IPS-NIHi7 (cell line): Measurements from ENCODE around the gene ZNF778.
"Not testable (repeated sequence)": the region's sequence is repeated elsewhere in the genome, so short reads cannot be mapped to it uniquely, and the experiment has no call there.

Source experiments
- DNase-seq: peaks from one replicate; pipeline ENCODE4 v3.0.0; 2012; ENCODE audit warnings: mixed read lengths; ENCODE audit errors: extremely low spot score

ZNF778 gene

DNA sequence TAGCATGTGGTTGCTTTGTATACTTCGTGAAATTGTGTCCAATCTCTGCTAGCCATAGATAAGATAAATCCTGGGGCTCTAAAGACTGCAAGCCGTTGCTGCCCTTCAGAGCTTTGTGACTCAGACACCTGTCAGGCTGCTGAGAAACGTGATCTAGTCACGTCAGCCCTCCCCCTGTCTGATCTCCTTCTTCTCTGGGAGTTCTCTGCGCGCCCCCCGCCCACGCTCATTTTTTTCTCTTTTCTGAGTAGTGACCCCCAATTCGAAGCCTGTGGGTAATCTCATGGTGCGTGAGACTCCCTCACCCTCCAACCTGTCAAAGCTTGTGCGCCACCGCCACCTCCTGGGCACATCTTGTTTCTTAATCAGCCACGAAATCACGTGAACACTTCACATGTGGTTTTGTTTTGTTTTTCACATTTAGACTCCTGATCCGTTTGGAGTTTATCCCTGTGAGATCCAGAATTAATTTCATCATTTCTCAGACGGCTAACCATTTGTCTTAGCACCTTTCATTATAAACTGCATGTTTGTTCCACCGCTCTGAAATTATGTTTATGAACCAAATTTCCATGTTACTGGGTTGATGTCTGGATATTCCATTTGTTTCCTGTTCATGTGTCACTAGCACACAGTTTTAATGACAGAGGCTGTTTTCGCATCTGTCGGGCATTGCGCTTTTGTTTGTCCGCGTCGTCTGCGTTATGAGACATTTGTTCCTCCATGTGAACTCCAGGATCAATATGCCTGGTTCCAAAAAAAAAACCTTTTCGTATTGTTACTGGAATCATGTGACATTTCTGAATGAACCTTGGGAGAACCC is 977 bp upstream of the ZNF778 start:
- peak; percentile 76 for DNase-seq

GRCh38 chr16:89217138-89217387 is 440 bp upstream of the ZNF778 start:
- no peak for DNase-seq

- DNase-seq: no peak
These were observed 1.9 kb downstream of the ZNF778 start for GRCh38 chr16:89219365-89219764.

- no peak for DNase-seq
These were observed 4.1 kb downstream of the ZNF778 start for GRCh38 chr16:89221604-89222003.

GRCh38 chr16:89222931-89223330 is 5.4 kb downstream of the ZNF778 start:
- DNase-seq: no peak

GRCh38 chr16:89224665-89225064 is 7.2 kb downstream of the ZNF778 start:
- DNase-seq: no peak

- DNase-seq: no peak
These were observed 12.8 kb downstream of the ZNF778 start for GRCh38 chr16:89230255-89230654.

DNA sequence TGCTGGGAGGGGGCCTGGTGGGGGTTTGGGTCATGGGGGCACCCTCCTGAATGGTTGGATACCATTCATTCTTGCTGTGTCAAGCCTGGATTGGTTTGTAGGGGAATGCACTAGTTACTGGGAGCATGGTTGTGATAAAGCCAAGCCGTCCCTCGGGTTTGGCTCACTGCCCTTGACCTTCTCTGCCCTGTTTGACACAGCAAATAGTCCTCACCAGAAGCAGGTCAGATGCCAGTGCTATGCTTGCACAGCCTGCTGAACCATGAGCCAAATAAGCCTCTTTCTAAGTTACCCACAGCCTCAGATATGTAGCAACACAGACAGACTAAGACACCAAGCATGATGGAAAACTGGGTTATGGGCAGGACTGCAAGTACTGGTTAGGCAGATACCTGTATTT is 14.6 kb downstream of the ZNF778 start:
- DNase-seq: no peak

DNA sequence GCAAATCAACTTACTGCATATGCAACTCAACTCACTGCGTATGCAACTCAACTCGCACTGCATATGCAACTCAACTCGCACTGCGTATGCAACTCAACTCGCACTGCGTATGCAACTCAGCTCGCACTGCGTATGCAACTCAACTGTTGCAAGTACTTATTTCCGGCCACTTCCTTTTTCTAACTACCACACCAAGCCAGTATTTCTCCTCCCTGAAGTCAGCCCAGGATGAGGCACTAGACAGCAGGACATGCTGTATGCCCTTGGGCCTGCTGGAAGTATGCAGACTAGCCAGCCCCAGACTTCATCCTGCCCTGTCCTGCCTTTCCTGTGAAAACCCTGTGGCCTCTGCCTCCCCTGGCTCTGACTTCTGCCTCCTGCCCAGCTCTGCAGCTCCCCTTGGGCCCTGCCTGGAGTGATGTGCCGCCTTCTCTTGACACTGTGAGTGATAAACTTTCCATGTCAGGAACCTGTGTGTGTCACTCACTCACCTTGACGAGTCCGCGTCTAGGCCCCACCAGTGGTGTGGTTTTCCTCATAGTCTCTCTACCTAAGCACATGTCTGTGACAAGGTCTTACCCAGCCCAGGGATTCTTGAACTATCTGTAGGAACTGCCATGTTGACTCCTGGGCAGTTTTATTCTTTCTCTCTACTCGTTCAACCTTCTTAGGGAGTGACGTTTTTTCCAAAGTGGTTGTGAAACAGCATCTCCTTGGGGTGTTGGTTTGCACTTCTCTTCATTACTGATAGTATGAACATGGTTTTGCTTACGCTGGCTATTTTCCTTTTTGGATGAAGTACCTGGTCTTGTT is 16.4 kb downstream of the ZNF778 start:
- no peak for DNase-seq

DNA sequence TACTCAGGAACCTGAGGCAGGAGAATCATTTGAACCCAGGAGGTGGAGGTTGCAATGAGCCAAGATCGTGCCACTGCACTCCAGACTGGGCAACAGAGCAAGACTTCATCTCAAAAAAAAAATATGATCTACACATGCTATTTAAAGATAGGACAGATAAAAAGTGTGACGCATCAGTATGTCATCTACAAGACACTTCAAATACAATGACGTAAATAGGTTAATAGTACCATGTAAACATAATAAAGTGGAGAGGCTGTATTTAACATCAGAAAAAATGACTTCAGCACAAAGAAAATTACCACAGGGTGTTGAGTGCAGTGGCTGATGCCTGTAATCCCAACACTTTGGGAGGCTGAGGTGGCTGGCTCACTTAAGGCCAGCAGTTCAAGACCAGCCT is 20.2 kb downstream of the ZNF778 start:
- no peak for DNase-seq

GRCh38 chr16:89241187-89242007 is 23.9 kb downstream of the ZNF778 start:
- peak; percentile 78 for DNase-seq

DNA sequence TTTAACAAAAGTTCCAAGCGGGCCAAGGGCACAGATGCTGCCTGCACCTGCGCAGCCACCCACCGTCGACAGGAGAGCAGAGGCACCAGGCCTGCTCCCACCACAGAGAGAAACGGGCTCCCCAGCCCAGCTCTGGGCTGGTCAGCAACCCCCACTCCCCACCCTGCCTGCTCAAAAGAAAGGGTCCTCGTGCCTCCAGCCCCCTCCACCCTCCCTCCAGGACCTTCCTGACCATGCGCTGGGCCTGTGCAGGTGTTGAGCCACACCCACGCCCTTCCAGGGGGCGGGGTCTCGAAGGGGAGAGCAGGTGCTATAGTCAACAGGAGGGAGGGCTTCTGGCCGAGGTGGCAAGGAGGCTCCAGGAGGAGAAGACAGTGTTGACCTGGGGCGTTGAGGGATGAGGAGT is 25.3 kb downstream of the ZNF778 start:
- DNase-seq: no peak

GRCh38 chr16:89243664-89244063 is 26.2 kb downstream of the ZNF778 start:
- no peak for DNase-seq

DNA sequence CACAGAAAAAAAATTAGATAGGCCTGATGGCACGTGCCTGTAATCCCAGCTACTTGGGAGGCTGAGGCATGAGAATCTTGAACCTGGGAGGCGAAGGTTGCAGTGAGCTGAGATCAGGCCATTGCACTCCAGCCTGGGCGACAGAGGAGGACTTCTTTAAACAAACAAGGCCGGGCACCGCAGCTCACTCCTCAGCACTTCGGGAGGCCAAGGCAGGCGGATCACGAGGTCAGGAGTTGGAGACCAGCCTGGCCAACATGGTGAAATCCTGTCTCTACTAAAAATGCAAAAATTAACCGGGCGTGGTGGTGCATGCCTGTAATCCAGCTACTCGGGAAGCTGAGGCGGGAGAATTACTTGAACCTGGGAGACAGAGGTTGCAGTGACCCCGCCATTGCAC is 26.8 kb downstream of the ZNF778 start:
- not testable (repeated sequence) for DNase-seq

- DNase-seq: no peak
These were observed 27.3 kb downstream of the ZNF778 start for GRCh38 chr16:89244754-89245153.

GRCh38 chr16:89246383-89246902 is 28.9 kb downstream of the ZNF778 start:
- no peak for DNase-seq

DNA sequence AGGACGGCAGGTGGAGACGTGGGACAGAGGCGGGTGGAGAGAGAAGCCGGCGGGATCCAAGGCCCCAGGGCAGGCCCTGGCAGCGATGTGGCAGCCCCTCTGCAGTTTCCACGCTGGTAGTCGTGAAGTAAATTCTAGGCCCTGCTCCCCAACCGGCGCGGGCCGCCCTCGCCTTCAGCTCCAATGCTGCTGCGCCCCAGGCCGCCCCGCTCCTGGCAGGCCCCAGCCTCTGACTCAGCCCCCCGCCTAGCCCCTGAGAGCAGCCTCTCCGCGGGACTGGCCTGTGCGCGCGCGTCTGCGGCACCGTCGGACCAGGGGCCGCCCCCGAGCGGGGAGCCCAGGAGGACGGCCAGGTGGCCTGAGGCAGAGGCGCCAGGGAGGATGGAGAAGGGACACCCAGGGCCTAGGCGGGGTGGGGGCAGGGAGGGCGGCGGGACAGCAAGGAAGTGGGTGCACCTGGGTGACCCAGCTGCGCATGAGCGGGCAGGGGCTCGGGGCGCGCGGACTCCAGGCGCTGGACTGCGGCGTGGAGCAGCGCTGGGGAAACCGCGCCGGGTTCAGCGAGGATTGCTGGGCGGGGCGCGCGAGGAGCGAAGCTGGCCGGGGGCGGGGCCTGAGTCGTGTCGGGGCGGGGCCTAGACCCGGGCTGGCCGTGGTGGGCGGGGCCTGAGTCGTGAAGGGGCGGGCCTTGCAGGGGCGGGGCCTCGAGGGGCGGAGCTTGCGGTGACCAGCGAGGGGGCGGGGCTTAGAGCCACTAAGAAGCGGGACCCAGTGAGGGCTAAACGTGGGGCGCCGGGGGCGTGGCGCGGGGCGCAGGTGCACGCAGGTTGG is 29.6 kb downstream of the ZNF778 start:
- DNase-seq: peak; percentile 95

DNA sequence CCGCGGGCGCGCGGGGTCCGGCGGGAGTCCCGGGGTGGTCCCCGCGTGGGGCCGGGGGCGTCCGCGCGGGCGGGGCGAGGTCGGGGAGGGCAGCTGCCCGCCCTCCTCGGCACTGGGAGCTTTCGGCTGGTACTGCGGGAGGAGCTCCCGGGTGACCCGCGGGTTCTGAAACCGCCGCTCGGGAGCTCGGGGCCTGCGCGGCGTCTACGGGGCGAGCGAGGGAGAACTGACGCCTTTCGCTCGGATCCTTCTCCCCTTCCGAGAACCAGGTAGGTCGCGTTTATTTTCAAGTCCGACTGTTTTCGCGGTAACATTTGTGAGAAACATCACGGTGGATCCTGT is 30.2 kb downstream of the ZNF778 start:
- not testable (repeated sequence) for DNase-seq

DNA sequence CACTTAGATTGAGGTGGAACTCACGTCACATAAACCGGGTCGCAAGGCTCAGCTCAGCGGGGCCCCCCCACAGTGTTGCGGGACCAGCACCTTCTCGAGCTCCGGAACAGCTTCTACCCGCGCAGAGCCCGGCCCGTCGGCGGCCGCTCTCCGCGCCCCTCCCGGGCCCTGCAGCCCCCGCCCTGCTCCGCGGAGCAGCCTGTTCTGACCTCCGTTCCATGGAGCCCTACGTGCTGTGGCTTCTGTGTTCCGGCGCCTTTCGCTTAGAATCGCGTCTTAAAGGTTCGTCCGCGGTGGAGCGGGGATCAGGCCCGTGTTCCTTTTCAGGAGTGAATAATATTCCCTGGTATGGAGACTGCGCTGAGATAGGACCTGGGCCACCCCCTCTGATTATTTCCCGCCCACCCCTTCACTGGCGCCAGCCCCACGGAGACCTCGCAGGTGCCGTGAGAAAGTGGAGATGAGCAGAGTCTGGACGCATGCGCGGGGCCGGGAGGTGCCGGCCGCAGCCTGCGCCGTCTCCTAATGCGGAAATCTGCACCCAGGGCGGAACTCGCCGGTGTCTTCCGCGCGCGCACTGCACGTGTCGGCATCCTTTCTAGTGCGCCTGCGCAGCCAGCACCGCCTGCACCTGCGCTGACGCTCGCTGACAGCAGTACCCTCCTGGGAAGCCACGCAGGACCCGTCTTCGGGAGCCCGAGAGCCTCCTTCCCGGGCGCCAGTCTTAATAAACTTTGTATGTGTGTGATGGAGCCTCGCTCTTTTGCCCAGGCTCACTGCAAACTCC is 30.9 kb downstream of the ZNF778 start:
- no peak for DNase-seq

GRCh38 chr16:89253548-89254287 is 36.2 kb downstream of the ZNF778 start:
- DNase-seq: no peak
